HCT116 (cell line): Measurements from ENCODE around the gene RPS27L. TPM values are rescaled to one million over a fixed set of nuclear protein-coding genes. Genes with fewer than 3 reads are reported as not detected.

Source experiments
- ATAC-seq: fragments of 200-7000 bp; cut with Tn5 transposase; 2 replicates; pipeline ENCODE4 v1.9.1; 2020; ENCODE audit warnings: mild to moderate bottlenecking, moderate library complexity
- BruUV-seq: library from RNA; stranded (reverse); fragments of 400-500 nt; replicated peaks from 2 replicates; lab custom pipeline; 2021; lab: Mats Ljungman, UMichigan
- CTCF ChIA-PET: fragments of 300-600 bp; sonication (Branson Sonifier 250); formaldehyde crosslinking; loops from one replicate; lab custom pipeline; 2021; ENCODE audit warnings: antibody characterized with exemption; lab: Charles Lee
- POLR2A ChIA-PET: fragments of 300-600, 350-600 bp; sonication (Branson Sonifier 250); formaldehyde crosslinking; loops from one replicate; lab custom pipeline; 2021; ENCODE audit warnings: antibody characterized with exemption; lab: Charles Lee
- RAD21 ChIA-PET, 2 experiments: fragments of 300-600 bp; sonication (Branson Sonifier 250); formaldehyde crosslinking; loops; one replicate each; lab custom pipeline; 2023; ENCODE audit warnings: low total read pairs in 2 of 2; ENCODE audit not compliant: uncharacterized antibody in 2 of 2, unreplicated experiment in 2 of 2, low non-redundant PET in 1 of 2; lab: Charles Lee
- DNase-seq: peaks from one replicate; pipeline ENCODE4 v3.0.0-alpha.2; 2010; ENCODE audit warnings: low read depth, low spot score
- H2AFZ ChIP-seq: fragments of 200-600 bp; shearing (Covaris generic), sonication (generic); 2 replicates; pipeline ENCODE4 v1.6.1; 2017; ENCODE audit warnings: low read depth, mixed run types, mixed read lengths, antibody characterized with exemption, low read length; ENCODE audit not compliant: poor library complexity, severe bottlenecking
- H3K27ac ChIP-seq: 2 replicates; pipeline ENCODE4 v1.5.1; 2012; ENCODE audit warnings: low read depth, low read length
- H3K27me3 ChIP-seq: fragments of 200-600 bp; sonication (generic); 2 replicates; pipeline ENCODE4 v1.6.1; 2016; ENCODE audit warnings: mixed run types, low read length, mixed read lengths; ENCODE audit not compliant: insufficient read depth
- H3K36me3 ChIP-seq, 2 experiments: fragments of 200-500 bp in 1 of 2; fragments of 200-600 bp in 1 of 2; sonication (Bioruptor generic) in 1 of 2; sonication (generic) in 1 of 2; 2 replicates each; pipeline versions ENCODE4 v1.5.1 to v1.6.1; 2014 to 2016; ENCODE audit warnings: low read length in 2 of 2, inconsistent platforms in 1 of 2, mixed read lengths in 1 of 2, mixed run types in 1 of 2; ENCODE audit not compliant: insufficient read depth in 2 of 2, control insufficient read depth in 1 of 2
- H3K4me1 ChIP-seq, 2 experiments: fragments of 200-600 bp in 1 of 2; sonication (generic) in 1 of 2; 2 replicates each; pipeline versions ENCODE4 v1.5.1 to v1.6.1; 2012 to 2017; ENCODE audit warnings: low read length in 2 of 2, inconsistent platforms in 1 of 2, mild to moderate bottlenecking in 1 of 2, mixed read lengths in 1 of 2, mixed run types in 1 of 2, moderate library complexity in 1 of 2; ENCODE audit not compliant: insufficient read depth in 2 of 2, control insufficient read depth in 1 of 2
- H3K4me2 ChIP-seq: fragments of 200-600 bp; sonication (generic); 2 replicates; pipeline ENCODE4 v1.6.1; 2017; ENCODE audit warnings: mixed run types, low read length, mixed read lengths
- H3K4me3 ChIP-seq, 2 experiments: fragments of 200-600 bp in 1 of 2; sonication (generic) in 1 of 2; replicated peaks in 1 of 2; 2 replicates each; pipeline ENCODE4 v1.5.1; 2011 to 2016; ENCODE audit warnings: low read length in 2 of 2, control low read depth in 1 of 2, low read depth in 1 of 2, mild to moderate bottlenecking in 1 of 2, mixed read lengths in 1 of 2, mixed run types in 1 of 2
- H3K79me2 ChIP-seq: fragments of 200-600 bp; sonication (generic); 2 replicates; pipeline ENCODE4 v1.6.1; 2017; ENCODE audit warnings: mild to moderate bottlenecking, mixed run types, low read length, moderate library complexity, mixed read lengths; ENCODE audit not compliant: insufficient read depth
- H3K9ac ChIP-seq: fragments of 200-600 bp; sonication (generic); 2 replicates; pipeline ENCODE4 v1.6.1; 2016; ENCODE audit warnings: low read length, mixed read lengths
- H3K9me2 ChIP-seq: fragments of 200-600 bp; sonication (generic), shearing (Covaris generic); 2 replicates; pipeline ENCODE4 v1.6.1; 2017; ENCODE audit warnings: mixed run types, mild to moderate bottlenecking, moderate library complexity; ENCODE audit not compliant: insufficient read depth
- H3K9me3 ChIP-seq, 2 experiments: fragments of 200-500 bp in 1 of 2; fragments of 200-600 bp in 1 of 2; sonication (Bioruptor generic) in 1 of 2; sonication (generic) in 1 of 2; 2 replicates each; pipeline ENCODE4 v1.6.1; 2014 to 2017; ENCODE audit warnings: low read length in 2 of 2, mixed read lengths in 2 of 2, inconsistent platforms in 1 of 2, low read depth in 1 of 2, mild to moderate bottlenecking in 1 of 2, mixed run types in 1 of 2, moderate library complexity in 1 of 2; ENCODE audit not compliant: control insufficient read depth in 1 of 2, insufficient read depth in 1 of 2
- H4K20me1 ChIP-seq: fragments of 200-600 bp; sonication (generic), shearing (Covaris generic); 2 replicates; pipeline ENCODE4 v1.6.1; 2017; ENCODE audit warnings: mixed run types, mild to moderate bottlenecking, moderate library complexity; ENCODE audit not compliant: insufficient read depth
- CBX3 ChIP-seq: IDR thresholded peaks from 2 replicates; pipeline ENCODE4 v1.6.1; 2012; ENCODE audit warnings: low read depth
- CEBPB ChIP-seq: IDR thresholded peaks from 2 replicates; pipeline ENCODE4 v1.6.1; 2012; ENCODE audit warnings: low read depth
- EGR1 ChIP-seq: IDR thresholded peaks from 2 replicates; pipeline ENCODE4 v1.6.1; 2012; ENCODE audit warnings: low read depth
- EZH2 ChIP-seq: fragments of 200-600 bp; sonication (generic); IDR thresholded peaks from 2 replicates; pipeline ENCODE4 v1.6.1; 2017; ENCODE audit warnings: antibody characterized with exemption, mixed run types
- EZH2phosphoT487 ChIP-seq: fragments of 200-600 bp; IDR thresholded peaks from 2 replicates; pipeline ENCODE4 v1.6.1; 2018; ENCODE audit warnings: antibody characterized with exemption, borderline replicate concordance
- POLR2A ChIP-seq: IDR thresholded peaks from 2 replicates; pipeline ENCODE4 v1.7.0; 2011; ENCODE audit warnings: borderline replicate concordance; ENCODE audit not compliant: insufficient read depth, insufficient read length; ENCODE audit errors: extremely low read depth
- POLR2AphosphoS5 ChIP-seq: IDR thresholded peaks from 2 replicates; pipeline ENCODE4 v1.6.1; 2011; ENCODE audit warnings: mild to moderate bottlenecking, low read depth, low read length, moderate library complexity
- SIN3A ChIP-seq: IDR thresholded peaks from 2 replicates; pipeline ENCODE4 v1.6.1; 2012; ENCODE audit warnings: low read depth
- SP1 ChIP-seq: IDR thresholded peaks from 2 replicates; pipeline ENCODE4 v1.6.1; 2012; ENCODE audit warnings: low read depth
- SRF ChIP-seq: IDR thresholded peaks from 2 replicates; pipeline ENCODE4 v1.6.1; 2012; ENCODE audit warnings: low read depth
- YY1 ChIP-seq: IDR thresholded peaks from 2 replicates; pipeline ENCODE4 v1.6.1; 2011; ENCODE audit warnings: low read length, low read depth, moderate library complexity, mild to moderate bottlenecking; ENCODE audit not compliant: insufficient replicate concordance; ENCODE audit errors: extremely low read depth
- ZFX ChIP-seq: fragments of 450-650 bp; IDR thresholded peaks from 2 replicates; pipeline ENCODE4 v1.6.1; 2017
- ZNF274 ChIP-seq: fragments of 200-500 bp; sonication (Bioruptor generic); IDR thresholded peaks from 2 replicates; pipeline ENCODE4 v1.6.1; 2014; ENCODE audit warnings: mild to moderate bottlenecking, low read depth, low read length, inconsistent platforms
- intact Hi-C: fragments of 100-400 bp; cut with micrococcal nuclease; formaldehyde crosslinking; loops from 2 replicates; pipeline ENCODE4 v1.10.0; 2022
- total RNA-seq: library from RNA; stranded (reverse); gene quantifications from one replicate; pipeline ENCODE4 v1.2.1, GENCODE V29; 2021; ENCODE audit not compliant: unreplicated experiment
- TF ChIP-seq, protein P1 (sequence below): IDR thresholded peaks from 2 replicates; pipeline ENCODE4 v1.6.1; 2012; ENCODE audit warnings: low read depth
- TF ChIP-seq, protein P2 (sequence below): IDR thresholded peaks from 2 replicates; pipeline ENCODE4 v1.6.1; 2011; ENCODE audit warnings: mild to moderate bottlenecking, low read length, moderate library complexity; ENCODE audit not compliant: insufficient replicate concordance; ENCODE audit errors: extremely low read depth
- TF ChIP-seq, protein P3 (sequence below): IDR thresholded peaks from 2 replicates; pipeline ENCODE4 v1.6.1; 2012

The RPS27L gene
- total RNA-seq, 1 experiment from 2014 or later, result 139 TPM

DNA sequence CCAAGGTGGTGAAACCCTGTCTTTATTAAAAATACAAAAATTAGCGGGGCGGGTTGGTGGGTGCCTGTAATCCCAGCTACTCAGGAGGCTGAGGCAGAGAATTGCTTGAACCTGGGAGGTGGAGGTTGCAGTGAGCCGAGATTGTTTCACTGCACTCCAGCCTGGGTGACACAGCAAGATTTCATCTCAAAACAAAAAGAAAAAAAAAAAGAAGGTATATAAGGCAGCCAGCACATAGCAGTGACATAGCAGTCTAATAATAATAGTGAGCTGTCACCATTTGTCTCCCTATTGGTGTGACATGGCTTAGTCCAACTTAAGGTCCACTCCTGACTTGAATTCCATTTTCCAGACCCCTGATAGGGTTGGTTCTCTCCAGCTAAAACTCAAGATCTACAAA is 44.4 kb downstream of the RPS27L start:
- no TSS peak for BruUV-seq
- Histone ChIP-seq H3K27me3 (no peaks in the 10 kb centered on the region), H3K9me3 (no peaks in the 10 kb centered on the region), H3K36me3 (no peaks in the 10 kb centered on the region), H3K9ac (no peak overlapping the region), H2AFZ (no peak overlapping the region)
- no peak for DNase-seq
- ATAC-seq, result no peak
- TF ChIP-seq CBX3 (no peak), ZFX (no peak)
- TF ChIP-seq, all 23 proteins: peak for 0
- Histone ChIP-seq H3K27ac (no peak overlapping the region), H3K4me1 (peaks cover 8 to 10% of the 10 kb centered on the region in 2 experiments), H3K9me2 (no peaks in the 10 kb centered on the region), H4K20me1 (no peaks in the 10 kb centered on the region), H3K4me3 (no peak overlapping the region), H3K79me2 (no peaks in the 10 kb centered on the region), H3K4me2 (no peak overlapping the region)
- intact Hi-C loops, result no loop called here
- ChIA-PET CTCF (no interaction called here), RAD21 (no interaction called here), POLR2A (no interaction called here)

DNA sequence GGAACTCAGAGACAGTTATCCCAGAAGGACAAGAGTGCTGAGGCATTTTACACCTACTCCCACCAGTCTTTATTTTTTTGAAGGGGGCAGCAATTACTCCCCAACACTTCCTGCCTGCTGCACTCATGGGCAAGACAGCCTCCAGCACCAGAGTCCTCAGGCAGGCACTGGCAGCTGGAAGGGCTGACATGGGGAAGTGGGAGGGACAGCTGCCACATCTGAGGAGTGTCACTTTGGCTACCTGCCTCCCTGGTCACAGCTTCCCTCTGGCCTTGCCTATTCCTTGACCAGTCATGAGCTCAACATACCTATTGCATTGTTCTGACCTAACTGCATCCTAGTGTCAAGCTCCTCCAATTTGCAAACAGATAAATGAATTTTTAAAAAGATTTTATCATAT is 45.8 kb downstream of the RPS27L start:
- Histone ChIP-seq H3K9me2 (no peaks in the 10 kb centered on the region), H3K4me3 (no peak overlapping the region), H3K9me3 (no peaks in the 10 kb centered on the region), H3K27me3 (no peaks in the 10 kb centered on the region), H4K20me1 (no peaks in the 10 kb centered on the region), H3K4me1 (peaks cover 10 to 16% of the 10 kb centered on the region in 2 experiments), H3K36me3 (no peaks in the 10 kb centered on the region), H3K27ac (no peak overlapping the region), H2AFZ (no peak overlapping the region), H3K9ac (no peak overlapping the region), H3K79me2 (no peaks in the 10 kb centered on the region), H3K4me2 (no peak overlapping the region)
- DNase-seq (no peak), ATAC-seq (no peak)
- ChIA-PET CTCF (interaction anchor here (1.2 kb wide), 1 partner anchor 17 kb away, joined by 3 read pairs; no protein-coding TSS in a partner anchor), POLR2A (no interaction called here), RAD21 (no interaction called here)
- intact Hi-C loops, result no loop called here
- no TSS peak for BruUV-seq
- TF ChIP-seq, protein P1, sequence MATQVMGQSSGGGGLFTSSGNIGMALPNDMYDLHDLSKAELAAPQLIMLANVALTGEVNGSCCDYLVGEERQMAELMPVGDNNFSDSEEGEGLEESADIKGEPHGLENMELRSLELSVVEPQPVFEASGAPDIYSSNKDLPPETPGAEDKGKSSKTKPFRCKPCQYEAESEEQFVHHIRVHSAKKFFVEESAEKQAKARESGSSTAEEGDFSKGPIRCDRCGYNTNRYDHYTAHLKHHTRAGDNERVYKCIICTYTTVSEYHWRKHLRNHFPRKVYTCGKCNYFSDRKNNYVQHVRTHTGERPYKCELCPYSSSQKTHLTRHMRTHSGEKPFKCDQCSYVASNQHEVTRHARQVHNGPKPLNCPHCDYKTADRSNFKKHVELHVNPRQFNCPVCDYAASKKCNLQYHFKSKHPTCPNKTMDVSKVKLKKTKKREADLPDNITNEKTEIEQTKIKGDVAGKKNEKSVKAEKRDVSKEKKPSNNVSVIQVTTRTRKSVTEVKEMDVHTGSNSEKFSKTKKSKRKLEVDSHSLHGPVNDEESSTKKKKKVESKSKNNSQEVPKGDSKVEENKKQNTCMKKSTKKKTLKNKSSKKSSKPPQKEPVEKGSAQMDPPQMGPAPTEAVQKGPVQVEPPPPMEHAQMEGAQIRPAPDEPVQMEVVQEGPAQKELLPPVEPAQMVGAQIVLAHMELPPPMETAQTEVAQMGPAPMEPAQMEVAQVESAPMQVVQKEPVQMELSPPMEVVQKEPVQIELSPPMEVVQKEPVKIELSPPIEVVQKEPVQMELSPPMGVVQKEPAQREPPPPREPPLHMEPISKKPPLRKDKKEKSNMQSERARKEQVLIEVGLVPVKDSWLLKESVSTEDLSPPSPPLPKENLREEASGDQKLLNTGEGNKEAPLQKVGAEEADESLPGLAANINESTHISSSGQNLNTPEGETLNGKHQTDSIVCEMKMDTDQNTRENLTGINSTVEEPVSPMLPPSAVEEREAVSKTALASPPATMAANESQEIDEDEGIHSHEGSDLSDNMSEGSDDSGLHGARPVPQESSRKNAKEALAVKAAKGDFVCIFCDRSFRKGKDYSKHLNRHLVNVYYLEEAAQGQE, result no peak
- TF ChIP-seq CEBPB, result no peak
- no peak for TF ChIP-seq SRF
- TF ChIP-seq, protein P2, sequence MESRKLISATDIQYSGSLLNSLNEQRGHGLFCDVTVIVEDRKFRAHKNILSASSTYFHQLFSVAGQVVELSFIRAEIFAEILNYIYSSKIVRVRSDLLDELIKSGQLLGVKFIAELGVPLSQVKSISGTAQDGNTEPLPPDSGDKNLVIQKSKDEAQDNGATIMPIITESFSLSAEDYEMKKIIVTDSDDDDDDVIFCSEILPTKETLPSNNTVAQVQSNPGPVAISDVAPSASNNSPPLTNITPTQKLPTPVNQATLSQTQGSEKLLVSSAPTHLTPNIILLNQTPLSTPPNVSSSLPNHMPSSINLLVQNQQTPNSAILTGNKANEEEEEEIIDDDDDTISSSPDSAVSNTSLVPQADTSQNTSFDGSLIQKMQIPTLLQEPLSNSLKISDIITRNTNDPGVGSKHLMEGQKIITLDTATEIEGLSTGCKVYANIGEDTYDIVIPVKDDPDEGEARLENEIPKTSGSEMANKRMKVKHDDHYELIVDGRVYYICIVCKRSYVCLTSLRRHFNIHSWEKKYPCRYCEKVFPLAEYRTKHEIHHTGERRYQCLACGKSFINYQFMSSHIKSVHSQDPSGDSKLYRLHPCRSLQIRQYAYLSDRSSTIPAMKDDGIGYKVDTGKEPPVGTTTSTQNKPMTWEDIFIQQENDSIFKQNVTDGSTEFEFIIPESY, result no peak
- TF ChIP-seq CBX3, result no peak
- no peak for TF ChIP-seq EZH2phosphoT487
- no peak for TF ChIP-seq EZH2
- TF ChIP-seq SIN3A, result no peak
- TF ChIP-seq YY1, result no peak
- no peak for TF ChIP-seq EGR1
- no peak for TF ChIP-seq ZNF274
- TF ChIP-seq SP1, result no peak
- TF ChIP-seq POLR2AphosphoS5, result no peak
- TF ChIP-seq, protein P3, sequence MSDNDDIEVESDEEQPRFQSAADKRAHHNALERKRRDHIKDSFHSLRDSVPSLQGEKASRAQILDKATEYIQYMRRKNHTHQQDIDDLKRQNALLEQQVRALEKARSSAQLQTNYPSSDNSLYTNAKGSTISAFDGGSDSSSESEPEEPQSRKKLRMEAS, result no peak
- no peak for TF ChIP-seq POLR2A
